CD14-positive monocyte (primary cell): ENCODE results near the gene PTPRR. TPM values are rescaled to one million over a fixed set of nuclear protein-coding genes. Genes with fewer than 3 reads are reported as not detected.

ENCODE experiments used
- DNase-seq, 3 donors: peaks; one replicate each; pipeline ENCODE4 v3.0.0-alpha.2; 2011 to 2022
- H2AFZ ChIP-seq: 2 replicates; pipeline ENCODE4 v1.6.0; 2012; ENCODE audit warnings: mild to moderate bottlenecking, low read depth, low read length, inconsistent platforms; ENCODE audit not compliant: insufficient read depth, poor library complexity, severe bottlenecking
- H3K27ac ChIP-seq, 2 donors: 1 replicate in 1 of 2; 2 replicates in 1 of 2; pipeline ENCODE4 v1.5.1; 2012 to 2013; ENCODE audit warnings: low read length in 2 of 2, control low read depth in 1 of 2, inconsistent platforms in 1 of 2, low read depth in 1 of 2, mild to moderate bottlenecking in 1 of 2
- H3K27me3 ChIP-seq, 2 donors: one replicate each; pipeline versions ENCODE4 v1.6.0 to v1.6.1; 2011 to 2013; ENCODE audit warnings: low read length in 2 of 2; ENCODE audit not compliant: control insufficient read depth in 2 of 2, insufficient read depth in 2 of 2
- H3K36me3 ChIP-seq, 2 donors: replicated peaks in 1 of 2; 1 replicate in 1 of 2; 2 replicates in 1 of 2; pipeline versions ENCODE4 v1.5.1 to v1.6.1; 2012 to 2013; ENCODE audit warnings: low read length in 2 of 2, control low read depth in 1 of 2, inconsistent platforms in 1 of 2, mild to moderate bottlenecking in 1 of 2; ENCODE audit not compliant: insufficient read depth in 2 of 2, control insufficient read depth in 1 of 2
- H3K4me1 ChIP-seq, 2 donors: 1 replicate in 1 of 2; 2 replicates in 1 of 2; pipeline versions ENCODE4 v1.5.1 to v1.6.1; 2012 to 2013; ENCODE audit warnings: low read length in 2 of 2, control low read depth in 1 of 2, inconsistent platforms in 1 of 2, mild to moderate bottlenecking in 1 of 2, moderate library complexity in 1 of 2; ENCODE audit not compliant: insufficient read depth in 2 of 2, control insufficient read depth in 1 of 2
- H3K4me2 ChIP-seq: replicated peaks from 2 replicates; pipeline ENCODE3; 2012; ENCODE audit warnings: low read length, moderate library complexity, mild to moderate bottlenecking; ENCODE audit not compliant: poor library complexity, severe bottlenecking; ENCODE audit errors: extremely low read depth
- H3K4me3 ChIP-seq, 3 experiments: fragments of 200-600 bp in 1 of 3; sonication (generic) in 1 of 3; replicated peaks in 1 of 3; 1 replicate in 2 of 3; 2 replicates in 1 of 3; pipeline ENCODE4 v1.5.1; 2011 to 2013; ENCODE audit warnings: low read length in 3 of 3, mild to moderate bottlenecking in 3 of 3, control low read depth in 2 of 3, low read depth in 2 of 3, inconsistent platforms in 1 of 3, moderate library complexity in 1 of 3
- H3K79me2 ChIP-seq: 2 replicates; pipeline ENCODE4 v1.6.0; 2012; ENCODE audit warnings: mild to moderate bottlenecking, control low read depth, inconsistent platforms, low read length, moderate library complexity; ENCODE audit not compliant: insufficient read depth
- H3K9ac ChIP-seq: 2 replicates; pipeline ENCODE4 v1.6.0; 2017; ENCODE audit warnings: low read length, mild to moderate bottlenecking; ENCODE audit not compliant: insufficient read depth, poor library complexity, severe bottlenecking
- H3K9me3 ChIP-seq, 2 donors: replicated peaks in 1 of 2; 1 replicate in 1 of 2; 2 replicates in 1 of 2; pipeline versions ENCODE4 v1.5.1 to v1.6.1; 2012 to 2013; ENCODE audit warnings: low read length in 2 of 2, control low read depth in 1 of 2; ENCODE audit not compliant: control insufficient read depth in 1 of 2, insufficient read depth in 1 of 2
- H4K20me1 ChIP-seq: 2 replicates; pipeline ENCODE4 v1.6.0; 2012; ENCODE audit warnings: mild to moderate bottlenecking, low read length, control low read depth, moderate library complexity; ENCODE audit not compliant: insufficient read depth
- H3K27ac Mint-ChIP-seq, 7 donors: one replicate each; pipeline ENCODE4 v1.8.0; 2020; ENCODE audit warnings: mild to moderate bottlenecking in 7 of 7, mixed read lengths in 7 of 7, moderate library complexity in 6 of 7, inconsistent platforms in 2 of 7
- H3K27me3 Mint-ChIP-seq, 3 donors: one replicate each; pipeline ENCODE4 v1.8.0; 2021 to 2022; ENCODE audit warnings: low read depth in 3 of 3, mild to moderate bottlenecking in 3 of 3, mixed read lengths in 3 of 3, moderate library complexity in 3 of 3, inconsistent platforms in 1 of 3
- H3K36me3 Mint-ChIP-seq, 2 donors: one replicate each; pipeline ENCODE4 v1.8.0; 2020; ENCODE audit warnings: mixed read lengths in 2 of 2, inconsistent platforms in 1 of 2, mild to moderate bottlenecking in 1 of 2
- H3K4me1 Mint-ChIP-seq: one replicate; pipeline ENCODE4 v1.8.0; 2020; ENCODE audit warnings: mild to moderate bottlenecking, mixed read lengths
- H3K4me3 Mint-ChIP-seq, 2 donors: one replicate each; pipeline ENCODE4 v1.8.0; 2020; ENCODE audit warnings: mild to moderate bottlenecking in 2 of 2, mixed read lengths in 2 of 2, moderate library complexity in 1 of 2
- H3K9me3 Mint-ChIP-seq, 7 donors: one replicate each; pipeline ENCODE4 v1.8.0; 2020 to 2022; ENCODE audit warnings: mixed read lengths in 7 of 7, mild to moderate bottlenecking in 6 of 7, moderate library complexity in 6 of 7, inconsistent platforms in 2 of 7
- CTCF ChIP-seq: fragments of 200-600 bp; IDR thresholded peaks from one replicate; pipeline ENCODE4 v1.8.0; 2022; ENCODE audit warnings: antibody characterized with exemption, mild to moderate bottlenecking
- WGBS: methylation state at CpG from one replicate; pipeline ENCODE4 v1.1.5; 2013; ENCODE audit warnings: missing lambda C conversion rate; ENCODE audit not compliant: insufficient coverage; 5-methylcytosine and 5-hydroxymethylcytosine counted together
- intact Hi-C, 2 donors: fragments of 100-400 bp; cut with micrococcal nuclease; formaldehyde crosslinking; loops; one replicate each; pipeline versions ENCODE4 v1.15.0 to v1.15.1; 2023
- polyA plus RNA-seq, 3 donors: library from polyadenylated mRNA; depleted of rRNA in 1 of 3; unstranded in 2 of 3; stranded (reverse) in 1 of 3; fragments of 300-500 nt in 2 of 3; fragments of >200 nt in 1 of 3; fragmentation: Illumina TruSeq in 2 of 3; gene quantifications; 1 replicate in 2 of 3; 2 replicates in 1 of 3; pipeline ENCODE4 v1.2.3, GENCODE V29; 2012 to 2021

Gene PTPRR
- polyA plus RNA-seq, 3 donors: not detected

- Histone ChIP-seq H2AFZ (no peak overlapping the region), H3K4me2 (no peak overlapping the region), H3K4me1 (peaks cover 0 to 8% of the 10 kb centered on the region in 2 donors), H4K20me1 (no peaks in the 10 kb centered on the region), H3K27me3 (no peaks in the 10 kb centered on the region), H3K4me3 (no peak overlapping the region), H3K36me3 (no peaks in the 10 kb centered on the region), H3K9me3 (no peaks in the 10 kb centered on the region), H3K9ac (no peak overlapping the region), H3K79me2 (no peaks in the 10 kb centered on the region), H3K27ac (no peak overlapping the region)
- TF ChIP-seq CTCF: no peak
- no peak for DNase-seq
- H3K27me3 Mint-ChIP-seq: peaks cover 0 to 1% (median 1%) of the 10 kb centered on the region in 3 donors
- no peak overlapping the region for H3K4me3 Mint-ChIP-seq
- peaks cover 0 to 3% (median 0%) of the 10 kb centered on the region in 7 donors for H3K9me3 Mint-ChIP-seq
- no peaks in the 10 kb centered on the region for H3K36me3 Mint-ChIP-seq
- peaks cover 14% of the 10 kb centered on the region for H3K4me1 Mint-ChIP-seq
- no CpG with 5 or more reads among the region's 3 CpGs for WGBS
- no peak overlapping the region for H3K27ac Mint-ChIP-seq
- intact Hi-C loops: no loop called here
These were observed 71.1 kb downstream of the PTPRR start for GRCh38 chr12:70849265-70849960.

GRCh38 chr12:70847871-70848270 is 72.7 kb downstream of the PTPRR start:
- Mint-ChIP-seq H3K4me1 (peaks cover 3% of the 10 kb centered on the region), H3K27ac (no peak overlapping the region)
- intact Hi-C loops: no loop called here

More at GRCh38 chr12:70847871-70848270, 72.7 kb downstream of the PTPRR start:
- Histone ChIP-seq H2AFZ (no peak overlapping the region), H3K4me1 (no peaks in the 10 kb centered on the region), H3K4me2 (no peak overlapping the region), H3K9me3 (no peaks in the 10 kb centered on the region), H3K27ac (no peak overlapping the region), H3K9ac (no peak overlapping the region), H4K20me1 (no peaks in the 10 kb centered on the region), H3K27me3 (no peaks in the 10 kb centered on the region), H3K36me3 (no peaks in the 10 kb centered on the region), H3K4me3 (no peak overlapping the region), H3K79me2 (no peaks in the 10 kb centered on the region)
- Mint-ChIP-seq H3K9me3 (peaks cover 0 to 2% (median 0%) of the 10 kb centered on the region in 7 donors), H3K27me3 (peaks cover 0 to 1% (median 1%) of the 10 kb centered on the region in 3 donors), H3K4me3 (no peak overlapping the region), H3K36me3 (no peaks in the 10 kb centered on the region)
- no CpG with 5 or more reads among the region's 4 CpGs for WGBS
- TF ChIP-seq CTCF: no peak
- DNase-seq: no peak
